A673 (cell line): Measurements from ENCODE around the gene GAMT.

Experiments used
- EZH2 ChIP-seq: fragments of 200-600 bp; sonication (generic); IDR thresholded peaks from 2 replicates; pipeline ENCODE4 v1.6.1; 2017; ENCODE audit warnings: borderline replicate concordance, low read depth, mild to moderate bottlenecking, mixed read lengths, antibody characterized with exemption, low read length; ENCODE audit not compliant: poor library complexity, severe bottlenecking
- TF ChIP-seq, protein P1 (sequence below): fragments of 300-800, 200-600 bp; sonication (generic); conservative IDR thresholded peaks from 2 replicates; pipeline ENCODE4 v1.5.1; 2017; ENCODE audit warnings: low read depth, mild to moderate bottlenecking, antibody characterized with exemption, low read length, moderate library complexity, mixed read lengths

DNA sequence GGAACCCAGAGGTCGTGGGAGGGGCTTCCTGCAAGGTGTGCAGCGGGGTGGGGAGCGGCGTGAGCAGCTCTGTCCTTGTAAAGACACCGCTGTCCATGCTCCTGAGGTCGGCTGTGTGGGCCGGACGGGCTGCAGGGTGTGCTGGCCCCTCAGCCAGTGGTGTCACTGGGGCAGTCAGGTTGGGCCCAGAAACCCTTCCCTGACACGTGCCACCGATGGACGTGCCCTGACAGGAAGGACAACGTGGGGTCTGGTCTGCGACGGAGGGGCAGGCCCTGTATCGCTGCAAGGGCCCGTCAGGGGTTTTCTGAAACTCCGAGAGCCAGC lies 32.7 kb upstream of the GAMT start:
- TF ChIP-seq, protein P1, sequence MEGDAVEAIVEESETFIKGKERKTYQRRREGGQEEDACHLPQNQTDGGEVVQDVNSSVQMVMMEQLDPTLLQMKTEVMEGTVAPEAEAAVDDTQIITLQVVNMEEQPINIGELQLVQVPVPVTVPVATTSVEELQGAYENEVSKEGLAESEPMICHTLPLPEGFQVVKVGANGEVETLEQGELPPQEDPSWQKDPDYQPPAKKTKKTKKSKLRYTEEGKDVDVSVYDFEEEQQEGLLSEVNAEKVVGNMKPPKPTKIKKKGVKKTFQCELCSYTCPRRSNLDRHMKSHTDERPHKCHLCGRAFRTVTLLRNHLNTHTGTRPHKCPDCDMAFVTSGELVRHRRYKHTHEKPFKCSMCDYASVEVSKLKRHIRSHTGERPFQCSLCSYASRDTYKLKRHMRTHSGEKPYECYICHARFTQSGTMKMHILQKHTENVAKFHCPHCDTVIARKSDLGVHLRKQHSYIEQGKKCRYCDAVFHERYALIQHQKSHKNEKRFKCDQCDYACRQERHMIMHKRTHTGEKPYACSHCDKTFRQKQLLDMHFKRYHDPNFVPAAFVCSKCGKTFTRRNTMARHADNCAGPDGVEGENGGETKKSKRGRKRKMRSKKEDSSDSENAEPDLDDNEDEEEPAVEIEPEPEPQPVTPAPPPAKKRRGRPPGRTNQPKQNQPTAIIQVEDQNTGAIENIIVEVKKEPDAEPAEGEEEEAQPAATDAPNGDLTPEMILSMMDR, result no peak
- no peak for TF ChIP-seq EZH2
